Thoracic aorta (tissue), 2 donors: ENCODE data around the gene CCR4. TPM values are rescaled to one million over a fixed set of nuclear protein-coding genes. Genes with fewer than 3 reads are reported as not detected.

Experiments
- ATAC-seq: fragments of 150-250 bp; one replicate; pipeline ENCODE4 v1.8.0; 2017; ENCODE audit warnings: low read depth; ENCODE audit not compliant: insufficient number of reproducible peaks, low FRiP score
- DNase-seq: peaks from one replicate; pipeline ENCODE4 v3.0.0-alpha.2; 2020; ENCODE audit warnings: low spot score
- H3K27ac ChIP-seq, 2 donors: fragments of 200-600 bp; sonication (generic); 1 replicate in 1 of 2; 2 replicates in 1 of 2; pipeline ENCODE4 v1.5.1; 2016; ENCODE audit warnings: mild to moderate bottlenecking in 2 of 2, moderate library complexity in 2 of 2
- H3K27me3 ChIP-seq: fragments of 200-600 bp; sonication (generic); replicated peaks from 2 replicates; pipeline ENCODE4 v1.6.0; 2016; ENCODE audit warnings: mild to moderate bottlenecking; ENCODE audit not compliant: insufficient read depth
- H3K36me3 ChIP-seq: fragments of 200-600 bp; sonication (generic); one replicate; pipeline ENCODE4 v1.5.1; 2016
- H3K4me1 ChIP-seq, 2 donors: fragments of 200-600 bp; sonication (generic); 1 replicate in 1 of 2; 2 replicates in 1 of 2; pipeline versions ENCODE4 v1.5.1 to v1.6.0; 2016; ENCODE audit warnings: low read depth in 2 of 2, mild to moderate bottlenecking in 1 of 2; ENCODE audit not compliant: control insufficient read depth in 1 of 2
- H3K4me3 ChIP-seq: fragments of 200-600 bp; sonication (generic); 2 replicates; pipeline ENCODE4 v1.5.1; 2016; ENCODE audit warnings: mild to moderate bottlenecking
- H3K9me3 ChIP-seq: fragments of 200-600 bp; sonication (generic); 2 replicates; pipeline ENCODE4 v1.5.1; 2016
- CTCF ChIP-seq: fragments of 200-600 bp; sonication (generic); IDR thresholded peaks from one replicate; pipeline ENCODE4 v1.5.1; 2019; ENCODE audit warnings: antibody characterized with exemption
- total RNA-seq, 2 donors: library from RNA; depleted of rRNA; stranded (reverse); fragments of >200 nt; gene quantifications; one replicate each; pipeline versions ENCODE4 v1.1.0 to v1.2.3, GENCODE V29; 2016

The CCR4 gene
- total RNA-seq, 2 donors from 2014 or later = 0.56 TPM; not detected in 1

- Histone ChIP-seq H3K9me3 (no peaks in the 10 kb centered on the region), H3K27me3 (no peaks in the 10 kb centered on the region), H3K4me3 (no peak overlapping the region), H3K4me1 (peaks cover 0 to 4% of the 10 kb centered on the region in 2 donors), H3K27ac (no peak overlapping the region), H3K36me3 (peaks cover 7% of the 10 kb centered on the region)
- DNase-seq (no peak), ATAC-seq (no peak)
- no peak for TF ChIP-seq CTCF
These were observed 50.4 kb downstream of the CCR4 start for GRCh38 chr3:33001889-33002288.

GRCh38 chr3:33003308-33003707 is 51.9 kb downstream of the CCR4 start:
- Histone ChIP-seq H3K9me3 (no peaks in the 10 kb centered on the region), H3K36me3 (peaks cover 9% of the 10 kb centered on the region)
- ATAC-seq = no peak

DNA sequence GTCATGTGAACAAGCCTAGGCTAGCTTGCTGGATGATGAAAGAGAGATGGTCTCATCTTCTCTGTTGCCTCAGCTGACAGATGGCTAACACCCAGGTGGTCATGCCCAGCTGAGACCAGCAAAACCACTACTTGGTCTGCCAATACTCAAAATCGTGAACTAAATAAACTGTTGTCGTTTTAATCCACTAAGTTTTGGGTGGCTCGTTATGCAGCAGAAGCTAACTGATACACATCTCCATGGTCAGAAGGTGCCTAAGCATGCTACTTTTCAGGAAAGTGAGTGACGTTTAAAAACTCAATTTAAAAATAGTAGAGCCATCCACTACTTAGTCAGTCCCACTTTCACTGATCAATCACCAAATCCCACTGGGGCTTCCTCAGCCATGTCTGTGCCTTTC is 52.8 kb downstream of the CCR4 start:
- no peak for TF ChIP-seq CTCF
- ATAC-seq (no peak), DNase-seq (no peak)
- Histone ChIP-seq H3K9me3 (no peaks in the 10 kb centered on the region), H3K27me3 (no peaks in the 10 kb centered on the region), H3K27ac (no peak overlapping the region), H3K4me1 (peaks cover 0 to 4% of the 10 kb centered on the region in 2 donors), H3K4me3 (no peak overlapping the region), H3K36me3 (peaks cover 9% of the 10 kb centered on the region)

More at GRCh38 chr3:33003308-33003707, 51.9 kb downstream of the CCR4 start:
- Histone ChIP-seq H3K4me3 (no peak overlapping the region), H3K4me1 (peaks cover 0 to 4% of the 10 kb centered on the region in 2 donors), H3K27me3 (no peaks in the 10 kb centered on the region), H3K27ac (no peak overlapping the region)
- TF ChIP-seq CTCF = no peak
- no peak for DNase-seq

DNA sequence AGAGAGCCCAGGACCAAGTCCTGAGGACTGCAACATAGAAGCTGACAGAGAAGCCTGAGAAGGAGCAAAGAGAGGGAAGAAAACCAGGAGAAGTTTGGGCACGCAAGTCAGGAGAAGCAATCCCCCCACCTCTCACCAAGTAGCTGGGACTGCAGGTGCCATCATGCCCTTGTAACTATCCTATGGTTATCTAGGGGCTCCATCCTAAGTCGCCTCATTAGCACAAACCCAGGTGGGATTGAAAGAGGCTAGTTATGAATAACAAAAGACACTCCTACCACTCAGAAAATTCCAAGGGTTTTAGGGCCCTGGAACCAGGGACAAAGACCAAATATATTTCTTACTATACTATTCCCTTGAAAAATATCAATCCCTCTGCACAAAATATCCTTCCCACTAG is 53.5 kb downstream of the CCR4 start:
- Histone ChIP-seq H3K4me1 (peaks cover 0 to 4% of the 10 kb centered on the region in 2 donors), H3K9me3 (no peaks in the 10 kb centered on the region), H3K27me3 (no peaks in the 10 kb centered on the region), H3K4me3 (no peak overlapping the region), H3K27ac (no peak overlapping the region), H3K36me3 (peaks cover 9% of the 10 kb centered on the region)
- DNase-seq = no peak
- no peak for ATAC-seq
- TF ChIP-seq CTCF = no peak

Other genes with a start within 250 kb of the CCR4 start
- gene TRIM71, start 133.6 kb upstream of the CCR4 start, total RNA-seq = not detected
- gene GLB1, start 145.5 kb downstream of the CCR4 start, total RNA-seq = 100 to 1,000 TPM in 1 of 2 donors, 10 to 100 TPM in 1; 64.1 to 104 TPM
- 10 to 100 TPM in 1 of 2 donors, 1 to 10 TPM in 1; 6.5 to 12.1 TPM for gene TMPPE, start 145.5 kb downstream of the CCR4 start, total RNA-seq
- gene CRTAP, start 162.4 kb downstream of the CCR4 start, total RNA-seq = 100 to 1,000 TPM; 419 to 454 TPM